K562 (cell line): ENCODE results near the gene ZFYVE19. TPM values are rescaled to one million over a fixed set of nuclear protein-coding genes. Genes with fewer than 3 reads are reported as not detected.

ENCODE experiments used
- CBFA2T3 ChIP-seq: fragments of 450-650 bp; IDR thresholded peaks from 2 replicates; pipeline ENCODE4 v1.6.1; 2017
- CBX8 ChIP-seq: fragments of 200-600 bp; sonication (generic); IDR thresholded peaks from 2 replicates; pipeline ENCODE4 v1.6.1; 2012; ENCODE audit warnings: borderline replicate concordance, mixed run types, low read depth, mild to moderate bottlenecking, moderate library complexity, mixed read lengths, low read length, control low read depth, inconsistent platforms; ENCODE audit not compliant: poor library complexity, severe bottlenecking; ENCODE audit errors: extremely low read depth
- EZH2 ChIP-seq: IDR thresholded peaks from 2 replicates; pipeline ENCODE4 v1.6.1; 2012; ENCODE audit warnings: low read depth, mild to moderate bottlenecking, inconsistent platforms, low read length, borderline replicate concordance
- FOXA3 ChIP-seq, 2 experiments: fragments of 450-650 bp in 1 of 2; sonication (generic) in 1 of 2; formaldehyde crosslinking; IDR thresholded peaks in 1 of 2; conservative IDR thresholded peaks in 1 of 2; 2 replicates each; pipeline versions ENCODE4 v1.4.0 to v1.8.0; 2020 to 2022; ENCODE audit warnings: mild to moderate bottlenecking in 2 of 2, missing genetic modification reagents in 1 of 2
- GTF2A2 ChIP-seq: IDR thresholded peaks from 2 replicates; pipeline ENCODE4 v1.6.1; 2016; ENCODE audit warnings: mild to moderate bottlenecking, missing genetic modification characterization, missing compliant biosample characterization
- KAT2B ChIP-seq: IDR thresholded peaks from one replicate; pipeline ENCODE4 v1.6.1; 2012; ENCODE audit warnings: low read depth, mild to moderate bottlenecking, control low read depth, inconsistent platforms, low read length, moderate library complexity
- KLF6 ChIP-seq: fragments of 250-450 bp; sonication (Bioruptor Pico); IDR thresholded peaks from 2 replicates; pipeline ENCODE4 v1.4.0; 2020; ENCODE audit warnings: mild to moderate bottlenecking, moderate library complexity, borderline replicate concordance
- L3MBTL2 ChIP-seq: fragments of 450-650 bp; IDR thresholded peaks from 2 replicates; pipeline ENCODE4 v1.6.1; 2016; ENCODE audit warnings: mild to moderate bottlenecking, moderate library complexity
- MCM3 ChIP-seq: fragments of 450-650 bp; IDR thresholded peaks from 2 replicates; pipeline ENCODE4 v1.6.1; 2016
- NR4A1 ChIP-seq, 2 experiments: fragments of 250-450 bp in 1 of 2; fragments of 450-650 bp in 1 of 2; sonication (Bioruptor Pico) in 1 of 2; IDR thresholded peaks; 2 replicates each; pipeline versions ENCODE4 v1.4.0 to v1.6.1; 2016 to 2020; ENCODE audit warnings: mild to moderate bottlenecking in 2 of 2, missing compliant biosample characterization in 1 of 2, missing genetic modification characterization in 1 of 2, moderate library complexity in 1 of 2
- PHF21A ChIP-seq: fragments of 450-650 bp; IDR thresholded peaks from 2 replicates; pipeline ENCODE4 v1.6.1; 2017; ENCODE audit warnings: low read depth, borderline replicate concordance
- TEAD4 ChIP-seq, 2 experiments: sonication (generic) in 1 of 2; formaldehyde crosslinking in 1 of 2; IDR thresholded peaks; 2 replicates each; pipeline versions ENCODE4 v1.6.1 to v1.8.0; 2012 to 2022; ENCODE audit warnings: borderline replicate concordance in 1 of 2, inconsistent platforms in 1 of 2, low read length in 1 of 2, mild to moderate bottlenecking in 1 of 2, missing genetic modification reagents in 1 of 2
- TGIF2 ChIP-seq: sonication (generic); formaldehyde crosslinking; IDR thresholded peaks from 2 replicates; pipeline ENCODE4 v1.8.1; 2022; ENCODE audit warnings: mild to moderate bottlenecking, missing genetic modification reagents, moderate library complexity
- XRCC3 ChIP-seq: fragments of 450-650 bp; IDR thresholded peaks from 2 replicates; pipeline ENCODE4 v1.6.1; 2017; ENCODE audit warnings: mild to moderate bottlenecking, moderate library complexity
- ZNF316 ChIP-seq: fragments of 450-650 bp; IDR thresholded peaks from 2 replicates; pipeline ENCODE4 v1.6.1; 2016
- ZNF584 ChIP-seq: fragments of 200-800 bp; sonication (Bioruptor generic); IDR thresholded peaks from 2 replicates; pipeline ENCODE4 v1.6.1; 2016; ENCODE audit warnings: low read depth, mild to moderate bottlenecking, missing genetic modification characterization, missing compliant biosample characterization
- polyA plus RNA-seq, 8 experiments: library from polyadenylated mRNA; depleted of rRNA in 4 of 8; stranded (reverse) in 5 of 8; unstranded in 3 of 8; fragments of >200 nt; fragmentation: Nextera tagmentation in 2 of 8; fragmentation: Illumina TruSeq in 1 of 8; extraction: Ambion mirVana in 2 of 8; extraction: Trizol in 1 of 8; gene quantifications; 2 replicates each; pipeline versions ENCODE4 v1.2.1 to v1.2.3, GENCODE V29; 2011 to 2014; ENCODE audit warnings: inconsistent platforms in 1 of 8, missing spikeins in 1 of 8
- total RNA-seq, 7 experiments: library from RNA; depleted of rRNA in 6 of 7; stranded (reverse); fragments of >200 nt in 6 of 7; fragmentation: Illumina TruSeq in 2 of 7; extraction: Trizol in 2 of 7; gene quantifications; 2 replicates each; pipeline versions ENCODE4 v1.2.1 to v1.2.3, GENCODE V29; 2011 to 2021; ENCODE audit warnings: low replicate concordance in 1 of 7
- TF ChIP-seq, protein P1 (sequence below): conservative IDR thresholded peaks from 2 replicates; pipeline ENCODE4 v1.6.1; 2011; ENCODE audit warnings: low read depth, mild to moderate bottlenecking, low read length; ENCODE audit not compliant: control insufficient read depth
- TF ChIP-seq, protein P2 (sequence below): sonication (generic); formaldehyde crosslinking; IDR thresholded peaks from 2 replicates; pipeline ENCODE4 v1.8.0; 2022; ENCODE audit warnings: missing genetic modification reagents, mild to moderate bottlenecking, moderate library complexity, borderline replicate concordance
- TF ChIP-seq, protein P3 (sequence below), 2 experiments: fragments of 450-650 bp in 1 of 2; IDR thresholded peaks; 2 replicates each; pipeline ENCODE4 v1.6.1; 2011 to 2017; ENCODE audit warnings: low read depth in 2 of 2, antibody characterized with exemption in 1 of 2, borderline replicate concordance in 1 of 2, low read length in 1 of 2, mild to moderate bottlenecking in 1 of 2, mixed read lengths in 1 of 2; ENCODE audit not compliant: control insufficient read depth in 1 of 2
- TF ChIP-seq, protein P4 (sequence below): fragments of 450-650 bp; IDR thresholded peaks from 2 replicates; pipeline ENCODE4 v1.6.1; 2016

Gene ZFYVE19
- total and polyA plus RNA-seq, 9 of the 15 experiments (the other 6 are each of a cell fraction or from before 2014, with no cell fraction given) = 1.5 to 36.8 (median 19.9) TPM

DNA sequence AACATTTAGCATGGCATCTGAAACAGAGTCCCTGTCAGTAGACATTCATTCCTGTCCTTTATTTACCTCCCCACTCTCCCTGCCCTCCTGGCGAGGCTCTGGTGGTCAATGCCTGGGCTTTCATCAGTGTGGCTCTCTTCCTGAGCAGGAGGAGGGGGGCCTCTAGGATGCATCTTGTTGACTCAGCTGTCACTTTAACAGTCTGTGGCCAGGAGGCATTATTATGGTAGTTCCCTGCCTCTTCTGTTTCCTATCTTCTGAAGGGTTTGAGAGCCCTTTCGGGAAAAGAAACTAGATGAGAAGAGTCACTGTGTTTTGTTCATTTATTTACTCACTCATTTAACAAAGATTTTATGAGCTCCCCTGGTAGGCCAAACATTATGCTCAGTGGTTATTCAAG lies 24.0 kb downstream of the ZFYVE19 start (continued):
- TF ChIP-seq, protein P1, sequence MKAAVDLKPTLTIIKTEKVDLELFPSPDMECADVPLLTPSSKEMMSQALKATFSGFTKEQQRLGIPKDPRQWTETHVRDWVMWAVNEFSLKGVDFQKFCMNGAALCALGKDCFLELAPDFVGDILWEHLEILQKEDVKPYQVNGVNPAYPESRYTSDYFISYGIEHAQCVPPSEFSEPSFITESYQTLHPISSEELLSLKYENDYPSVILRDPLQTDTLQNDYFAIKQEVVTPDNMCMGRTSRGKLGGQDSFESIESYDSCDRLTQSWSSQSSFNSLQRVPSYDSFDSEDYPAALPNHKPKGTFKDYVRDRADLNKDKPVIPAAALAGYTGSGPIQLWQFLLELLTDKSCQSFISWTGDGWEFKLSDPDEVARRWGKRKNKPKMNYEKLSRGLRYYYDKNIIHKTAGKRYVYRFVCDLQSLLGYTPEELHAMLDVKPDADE = no peak
- TF ChIP-seq XRCC3 = no peak
- TF ChIP-seq L3MBTL2 = no peak
- TF ChIP-seq, protein P2, sequence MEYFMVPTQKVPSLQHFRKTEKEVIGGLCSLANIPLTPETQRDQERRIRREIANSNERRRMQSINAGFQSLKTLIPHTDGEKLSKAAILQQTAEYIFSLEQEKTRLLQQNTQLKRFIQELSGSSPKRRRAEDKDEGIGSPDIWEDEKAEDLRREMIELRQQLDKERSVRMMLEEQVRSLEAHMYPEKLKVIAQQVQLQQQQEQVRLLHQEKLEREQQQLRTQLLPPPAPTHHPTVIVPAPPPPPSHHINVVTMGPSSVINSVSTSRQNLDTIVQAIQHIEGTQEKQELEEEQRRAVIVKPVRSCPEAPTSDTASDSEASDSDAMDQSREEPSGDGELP = 0 out of 2 replicates have a peak, but pooled peaks have one; percentile 25
- peak; percentile 97 to 100 for TF ChIP-seq FOXA3 (CRISPR knock-in tag; conservative IDR thresholded peaks at IDR 0.05 in 1 of 2, IDR thresholded peaks at IDR 0.05 in 1 of 2)
- peak; percentile 38; the same call in 1 of the 2 replicates for TF ChIP-seq CBFA2T3
- no peak for TF ChIP-seq NR4A1 (CRISPR knock-in tag; IDR thresholded peaks at IDR 0.05)
- no peak for TF ChIP-seq NR4A1 (tag; IDR thresholded peaks at IDR 0.05)
- TF ChIP-seq KAT2B = no peak
- TF ChIP-seq MCM3 = no peak
- no peak for TF ChIP-seq ZNF584
- TF ChIP-seq ZNF316 = no peak
- TF ChIP-seq, protein P3, sequence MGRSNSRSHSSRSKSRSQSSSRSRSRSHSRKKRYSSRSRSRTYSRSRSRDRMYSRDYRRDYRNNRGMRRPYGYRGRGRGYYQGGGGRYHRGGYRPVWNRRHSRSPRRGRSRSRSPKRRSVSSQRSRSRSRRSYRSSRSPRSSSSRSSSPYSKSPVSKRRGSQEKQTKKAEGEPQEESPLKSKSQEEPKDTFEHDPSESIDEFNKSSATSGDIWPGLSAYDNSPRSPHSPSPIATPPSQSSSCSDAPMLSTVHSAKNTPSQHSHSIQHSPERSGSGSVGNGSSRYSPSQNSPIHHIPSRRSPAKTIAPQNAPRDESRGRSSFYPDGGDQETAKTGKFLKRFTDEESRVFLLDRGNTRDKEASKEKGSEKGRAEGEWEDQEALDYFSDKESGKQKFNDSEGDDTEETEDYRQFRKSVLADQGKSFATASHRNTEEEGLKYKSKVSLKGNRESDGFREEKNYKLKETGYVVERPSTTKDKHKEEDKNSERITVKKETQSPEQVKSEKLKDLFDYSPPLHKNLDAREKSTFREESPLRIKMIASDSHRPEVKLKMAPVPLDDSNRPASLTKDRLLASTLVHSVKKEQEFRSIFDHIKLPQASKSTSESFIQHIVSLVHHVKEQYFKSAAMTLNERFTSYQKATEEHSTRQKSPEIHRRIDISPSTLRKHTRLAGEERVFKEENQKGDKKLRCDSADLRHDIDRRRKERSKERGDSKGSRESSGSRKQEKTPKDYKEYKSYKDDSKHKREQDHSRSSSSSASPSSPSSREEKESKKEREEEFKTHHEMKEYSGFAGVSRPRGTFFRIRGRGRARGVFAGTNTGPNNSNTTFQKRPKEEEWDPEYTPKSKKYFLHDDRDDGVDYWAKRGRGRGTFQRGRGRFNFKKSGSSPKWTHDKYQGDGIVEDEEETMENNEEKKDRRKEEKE (IDR thresholded peaks at IDR 0.05; ENCODE audit: borderline replicate concordance in 1 of 2, control insufficient read depth in 1 of 2, low read depth in 2 of 2, low read length in 1 of 2) = no peak
- no peak for TF ChIP-seq EZH2
- TF ChIP-seq, protein P4, sequence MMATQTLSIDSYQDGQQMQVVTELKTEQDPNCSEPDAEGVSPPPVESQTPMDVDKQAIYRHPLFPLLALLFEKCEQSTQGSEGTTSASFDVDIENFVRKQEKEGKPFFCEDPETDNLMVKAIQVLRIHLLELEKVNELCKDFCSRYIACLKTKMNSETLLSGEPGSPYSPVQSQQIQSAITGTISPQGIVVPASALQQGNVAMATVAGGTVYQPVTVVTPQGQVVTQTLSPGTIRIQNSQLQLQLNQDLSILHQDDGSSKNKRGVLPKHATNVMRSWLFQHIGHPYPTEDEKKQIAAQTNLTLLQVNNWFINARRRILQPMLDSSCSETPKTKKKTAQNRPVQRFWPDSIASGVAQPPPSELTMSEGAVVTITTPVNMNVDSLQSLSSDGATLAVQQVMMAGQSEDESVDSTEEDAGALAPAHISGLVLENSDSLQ = peak; percentile 22; the same call in 1 of the 2 replicates
- TF ChIP-seq GTF2A2 (tag) = no peak
- TF ChIP-seq TEAD4 (IDR thresholded peaks at IDR 0.05; ENCODE audit: low read length) = peak; percentile 47; the same call in 1 of the 2 replicates
- no peak for TF ChIP-seq TEAD4 (CRISPR knock-in tag; IDR thresholded peaks at IDR 0.05; ENCODE audit: borderline replicate concordance)
- no peak for TF ChIP-seq KLF6 (CRISPR knock-in tag)
- TF ChIP-seq TGIF2 = no peak
- no peak for TF ChIP-seq PHF21A
- no peak for TF ChIP-seq CBX8
